ENCODE data around the gene GABARAPL1. TPM values are rescaled to one million over a fixed set of nuclear protein-coding genes. Genes with fewer than 3 reads are reported as not detected.

Gene GABARAPL1
- total RNA-seq, 1 experiment from 2014 or later = 54.8 TPM

GRCh38 chr12:10226731-10227130 is 14.1 kb downstream of the GABARAPL1 start:
- no peaks in the 10 kb centered on the region for H3K27me3 Mint-ChIP-seq (ENCODE audit: unreplicated experiment)
- BruUV-seq (replicated peaks) = no TSS peak
- intact Hi-C loops (cut with micrococcal nuclease; ENCODE audit: unreplicated experiment) = no loop called here
- CTCF ChIA-PET = no interaction called here
- no peak for DNase-seq
- no peaks in the 10 kb centered on the region for H3K4me1 Mint-ChIP-seq (ENCODE audit: low read depth, unreplicated experiment)
- no peaks in the 10 kb centered on the region for H3K9me3 Mint-ChIP-seq (ENCODE audit: low read depth, unreplicated experiment)
- no peak overlapping the region for H3K27ac Mint-ChIP-seq (ENCODE audit: unreplicated experiment)
- H3K4me3 Mint-ChIP-seq (ENCODE audit: low read depth, unreplicated experiment) = no peak overlapping the region
- no peak for TF ChIP-seq CTCF (IDR thresholded peaks at IDR 0.05; ENCODE audit: unreplicated experiment)
- H3K36me3 Mint-ChIP-seq (ENCODE audit: insufficient read depth, unreplicated experiment) = peaks cover 24% of the 10 kb centered on the region

- CTCF ChIA-PET = interaction anchor here (0.7 kb wide), 1 partner anchor 19 kb away, joined by 3 read pairs; no protein-coding TSS in a partner anchor
- BruUV-seq (replicated peaks) = no TSS peak
Observed at GRCh38 chr12:10227648-10228047, 15.0 kb downstream of the GABARAPL1 start.

GRCh38 chr12:10234562-10234961 is 21.9 kb downstream of the GABARAPL1 start:
- no peak overlapping the region for H3K4me3 Mint-ChIP-seq (ENCODE audit: low read depth, unreplicated experiment)
- H3K9me3 Mint-ChIP-seq (ENCODE audit: low read depth, unreplicated experiment) = peaks cover 8% of the 10 kb centered on the region
- H3K4me1 Mint-ChIP-seq (ENCODE audit: low read depth, unreplicated experiment) = no peaks in the 10 kb centered on the region
- H3K36me3 Mint-ChIP-seq (ENCODE audit: insufficient read depth, unreplicated experiment) = peaks cover 6% of the 10 kb centered on the region
- H3K27ac Mint-ChIP-seq (ENCODE audit: unreplicated experiment) = no peak overlapping the region
- intact Hi-C loops (cut with micrococcal nuclease; ENCODE audit: unreplicated experiment) = loop anchor here (10.0 kb wide), 2 partner anchors 130 to 440 kb away; partner anchors contain the start of gene STYK1
- no peak for TF ChIP-seq CTCF (IDR thresholded peaks at IDR 0.05; ENCODE audit: unreplicated experiment)
- CTCF ChIA-PET = no interaction called here
- no peaks in the 10 kb centered on the region for H3K27me3 Mint-ChIP-seq (ENCODE audit: unreplicated experiment)
- BruUV-seq (replicated peaks) = no TSS peak
- DNase-seq = no peak

More at GRCh38 chr12:10227648-10228047, 15.0 kb downstream of the GABARAPL1 start:
- Mint-ChIP-seq H3K9me3 (ENCODE audit: low read depth, unreplicated experiment) (no peaks in the 10 kb centered on the region), H3K4me1 (ENCODE audit: low read depth, unreplicated experiment) (no peaks in the 10 kb centered on the region), H3K4me3 (ENCODE audit: low read depth, unreplicated experiment) (no peak overlapping the region), H3K27me3 (ENCODE audit: unreplicated experiment) (no peaks in the 10 kb centered on the region), H3K27ac (ENCODE audit: unreplicated experiment) (no peak overlapping the region), H3K36me3 (ENCODE audit: insufficient read depth, unreplicated experiment) (peaks cover 15% of the 10 kb centered on the region)
- no peak for DNase-seq
- intact Hi-C loops (cut with micrococcal nuclease; ENCODE audit: unreplicated experiment) = no loop called here
- no peak for TF ChIP-seq CTCF (IDR thresholded peaks at IDR 0.05; ENCODE audit: unreplicated experiment)

GRCh38 chr12:10235761-10236631 is 23.3 kb downstream of the GABARAPL1 start:
- Mint-ChIP-seq H3K36me3 (ENCODE audit: insufficient read depth, unreplicated experiment) (peaks cover 6% of the 10 kb centered on the region), H3K4me1 (ENCODE audit: low read depth, unreplicated experiment) (no peaks in the 10 kb centered on the region), H3K27ac (ENCODE audit: unreplicated experiment) (no peak overlapping the region), H3K27me3 (ENCODE audit: unreplicated experiment) (no peaks in the 10 kb centered on the region), H3K4me3 (ENCODE audit: low read depth, unreplicated experiment) (no peak overlapping the region), H3K9me3 (ENCODE audit: low read depth, unreplicated experiment) (peaks cover 8% of the 10 kb centered on the region)
- peak; percentile 40 for DNase-seq
- CTCF ChIA-PET = interaction anchor here (0.6 to 1.1 kb wide), 3 partner anchors 130 to 325 kb away, joined by 3 read pairs; no protein-coding TSS in a partner anchor
- intact Hi-C loops (cut with micrococcal nuclease; ENCODE audit: unreplicated experiment) = loop anchor here (1.0 to 10.0 kb wide), 6 partner anchors 91 to 439 kb away; partner anchors contain the start of gene STYK1
- peak; percentile 82 for TF ChIP-seq CTCF (IDR thresholded peaks at IDR 0.05; ENCODE audit: unreplicated experiment)
- no TSS peak for BruUV-seq (replicated peaks)

Data from Calu3 (cell line).